ENCODE data around the gene FCRL6.

DNA sequence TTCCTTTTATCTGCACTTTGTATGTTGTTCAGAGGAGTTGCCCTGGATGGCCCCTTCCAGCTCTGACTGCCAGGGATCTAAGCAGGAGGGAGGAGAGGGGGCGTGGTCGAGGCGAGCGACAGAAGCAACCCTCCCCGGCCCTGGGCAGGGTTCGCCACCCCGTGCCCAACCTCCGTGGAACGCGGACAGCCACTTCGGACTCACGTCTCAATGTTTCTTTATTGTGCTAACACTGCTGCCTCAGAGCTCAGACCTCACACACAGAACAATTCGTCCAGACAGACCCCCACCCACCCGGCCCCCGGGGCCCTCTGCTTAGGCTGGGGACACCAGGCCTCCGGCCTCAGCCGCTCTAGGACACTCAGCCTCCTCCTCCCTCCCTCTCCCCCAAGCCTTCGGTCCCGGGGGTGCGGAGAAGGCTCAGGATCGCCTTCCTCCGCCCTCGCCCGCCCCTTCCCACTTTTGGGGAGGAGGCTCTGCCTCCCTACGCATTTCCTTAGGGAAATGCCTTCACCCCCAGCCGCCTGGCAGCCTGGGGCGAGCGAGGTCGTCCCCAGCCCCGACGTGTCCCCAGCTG is 52.0 kb downstream of the FCRL6 start:
- TF ChIP-seq, protein P1, sequence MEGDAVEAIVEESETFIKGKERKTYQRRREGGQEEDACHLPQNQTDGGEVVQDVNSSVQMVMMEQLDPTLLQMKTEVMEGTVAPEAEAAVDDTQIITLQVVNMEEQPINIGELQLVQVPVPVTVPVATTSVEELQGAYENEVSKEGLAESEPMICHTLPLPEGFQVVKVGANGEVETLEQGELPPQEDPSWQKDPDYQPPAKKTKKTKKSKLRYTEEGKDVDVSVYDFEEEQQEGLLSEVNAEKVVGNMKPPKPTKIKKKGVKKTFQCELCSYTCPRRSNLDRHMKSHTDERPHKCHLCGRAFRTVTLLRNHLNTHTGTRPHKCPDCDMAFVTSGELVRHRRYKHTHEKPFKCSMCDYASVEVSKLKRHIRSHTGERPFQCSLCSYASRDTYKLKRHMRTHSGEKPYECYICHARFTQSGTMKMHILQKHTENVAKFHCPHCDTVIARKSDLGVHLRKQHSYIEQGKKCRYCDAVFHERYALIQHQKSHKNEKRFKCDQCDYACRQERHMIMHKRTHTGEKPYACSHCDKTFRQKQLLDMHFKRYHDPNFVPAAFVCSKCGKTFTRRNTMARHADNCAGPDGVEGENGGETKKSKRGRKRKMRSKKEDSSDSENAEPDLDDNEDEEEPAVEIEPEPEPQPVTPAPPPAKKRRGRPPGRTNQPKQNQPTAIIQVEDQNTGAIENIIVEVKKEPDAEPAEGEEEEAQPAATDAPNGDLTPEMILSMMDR (IDR thresholded peaks at IDR 0.05; ENCODE audit: insufficient read depth, low read length, poor library complexity, severe bottlenecking), result no peak
- TF ChIP-seq EZH2phosphoT487 (conservative IDR thresholded peaks at IDR 0.05; ENCODE audit: low read length), result no peak
